Hippocampal formation (tissue), 2 donors: ENCODE measurements around the gene FERMT2.

ENCODE experiments used
- DNase-seq, 2 donors: peaks; one replicate each; lab custom pipeline; 2025; lab: John Stamatoyannopoulos, UW

Gene FERMT2, protein sequence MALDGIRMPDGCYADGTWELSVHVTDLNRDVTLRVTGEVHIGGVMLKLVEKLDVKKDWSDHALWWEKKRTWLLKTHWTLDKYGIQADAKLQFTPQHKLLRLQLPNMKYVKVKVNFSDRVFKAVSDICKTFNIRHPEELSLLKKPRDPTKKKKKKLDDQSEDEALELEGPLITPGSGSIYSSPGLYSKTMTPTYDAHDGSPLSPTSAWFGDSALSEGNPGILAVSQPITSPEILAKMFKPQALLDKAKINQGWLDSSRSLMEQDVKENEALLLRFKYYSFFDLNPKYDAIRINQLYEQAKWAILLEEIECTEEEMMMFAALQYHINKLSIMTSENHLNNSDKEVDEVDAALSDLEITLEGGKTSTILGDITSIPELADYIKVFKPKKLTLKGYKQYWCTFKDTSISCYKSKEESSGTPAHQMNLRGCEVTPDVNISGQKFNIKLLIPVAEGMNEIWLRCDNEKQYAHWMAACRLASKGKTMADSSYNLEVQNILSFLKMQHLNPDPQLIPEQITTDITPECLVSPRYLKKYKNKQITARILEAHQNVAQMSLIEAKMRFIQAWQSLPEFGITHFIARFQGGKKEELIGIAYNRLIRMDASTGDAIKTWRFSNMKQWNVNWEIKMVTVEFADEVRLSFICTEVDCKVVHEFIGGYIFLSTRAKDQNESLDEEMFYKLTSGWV

GRCh38 chr14:52950898-52951680, at the start of gene FERMT2:
FERMT2 (minus strand) TSS chr14:52951050; CDS start chr14:52950568, 482 bp downstream.
- peak; percentile 88 to 92 for DNase-seq

DNA sequence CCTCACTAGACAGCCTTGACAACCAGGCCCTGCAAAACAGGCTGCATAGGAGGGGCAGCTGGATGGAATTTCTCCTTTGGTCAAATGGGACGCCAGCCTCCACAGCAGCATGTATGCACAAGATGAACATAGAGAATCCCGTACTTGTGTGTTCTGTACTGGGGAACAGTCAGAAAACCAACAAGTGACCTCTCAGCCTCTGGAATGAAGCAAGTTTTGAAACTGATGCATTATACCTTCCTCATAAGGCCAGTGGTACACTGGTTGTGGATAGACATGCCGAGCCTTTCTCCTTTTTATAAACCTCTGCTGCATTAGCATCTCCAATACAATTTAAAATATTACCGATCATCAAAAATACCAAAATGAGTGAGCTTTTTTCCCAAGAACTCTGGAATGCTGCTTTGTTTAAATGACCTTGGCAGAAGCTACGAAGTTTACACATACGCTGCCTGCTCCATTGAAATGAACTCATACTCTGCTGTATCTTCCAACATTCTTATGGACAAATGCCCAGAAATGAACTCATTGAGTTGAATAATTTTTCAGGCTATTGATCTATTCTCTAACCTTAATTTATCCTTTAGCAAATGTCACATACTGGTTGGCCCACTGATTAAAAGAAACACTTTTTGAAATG, 47.6 kb upstream of the FERMT2 start:
- DNase-seq: no peak

GRCh38 chr14:52996493-52996892, 45.6 kb upstream of the FERMT2 start:
- no peak for DNase-seq

GRCh38 chr14:52995998-52996397, 45.1 kb upstream of the FERMT2 start:
- no peak for DNase-seq

GRCh38 chr14:52992236-52992870, 41.5 kb upstream of the FERMT2 start:
- DNase-seq: no peak

DNA sequence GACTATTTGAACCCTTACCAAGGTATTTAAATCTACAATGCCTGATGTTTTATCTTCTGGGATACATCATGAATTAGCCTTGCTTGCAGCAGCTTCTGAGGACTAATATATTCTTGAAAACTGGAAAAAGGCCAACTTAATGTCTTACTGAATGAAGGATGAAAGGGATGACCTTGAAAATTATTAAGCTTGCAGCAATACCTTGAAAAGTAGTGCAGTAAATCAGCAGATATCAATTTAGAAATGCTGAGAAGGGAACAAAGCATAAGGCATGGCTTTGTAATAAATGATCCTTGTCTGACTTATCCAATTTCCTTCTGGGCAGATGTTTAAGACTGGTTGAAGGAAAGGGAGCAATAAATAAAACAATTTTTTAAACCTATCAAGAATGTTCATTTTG, 37.3 kb upstream of the FERMT2 start:
- DNase-seq: no peak

DNA sequence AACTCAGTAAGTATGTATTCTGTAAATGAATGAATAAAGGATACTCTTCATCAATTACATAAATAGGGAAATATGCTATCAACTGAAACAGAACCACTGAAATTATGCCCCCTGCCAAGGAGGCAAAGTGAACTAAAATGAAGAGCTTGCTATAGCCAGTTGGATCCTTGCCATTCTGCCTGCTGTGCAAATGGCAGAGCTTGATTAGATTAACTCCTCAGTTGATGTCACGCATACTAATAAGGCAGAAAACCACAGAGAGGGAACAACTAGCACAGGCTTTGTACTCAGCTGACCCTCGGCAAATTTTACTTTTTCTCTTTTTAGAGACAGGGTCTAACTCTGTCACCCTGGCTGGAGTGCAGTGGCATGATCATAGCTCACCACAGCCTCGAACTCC, 36.7 kb upstream of the FERMT2 start:
- DNase-seq: no peak

DNA sequence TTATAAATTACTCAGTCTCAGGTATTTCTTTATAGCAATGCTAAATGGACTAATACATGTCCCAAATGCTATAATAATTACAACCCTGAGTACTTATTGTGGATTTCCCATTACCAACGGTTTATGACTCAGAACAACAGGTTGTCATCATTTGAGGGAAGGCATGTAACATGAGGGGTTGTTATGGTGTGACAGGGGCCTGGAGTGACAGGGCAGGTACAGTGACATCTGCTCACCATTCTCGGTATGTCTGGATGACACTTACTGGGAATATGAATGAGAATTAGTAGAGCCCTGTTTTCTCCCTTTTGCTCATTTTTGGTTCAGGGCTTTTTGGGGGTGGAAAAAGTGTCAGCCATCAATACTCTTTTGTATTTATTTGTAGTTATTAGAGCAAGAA, 36.2 kb upstream of the FERMT2 start:
- DNase-seq: no peak

DNA sequence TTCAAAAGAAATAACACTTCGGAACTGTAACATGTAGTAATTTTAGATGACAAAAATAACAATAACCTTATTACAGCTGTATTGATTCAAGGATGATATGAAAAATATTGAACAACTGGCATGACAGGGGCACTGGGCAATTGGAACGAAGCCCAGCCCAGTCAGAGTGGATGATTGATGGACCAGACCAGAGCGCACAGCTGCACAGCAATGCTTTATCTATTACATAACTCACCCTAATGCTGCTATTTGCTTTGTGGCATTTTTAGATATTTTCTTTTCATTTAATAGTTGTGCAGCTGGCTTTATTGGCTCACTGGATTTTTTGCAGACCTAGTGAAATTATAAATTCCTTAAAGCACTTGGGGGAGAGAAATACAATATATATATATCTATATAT, 26.9 kb upstream of the FERMT2 start:
- no peak for DNase-seq

GRCh38 chr14:52974406-52974805, 23.6 kb upstream of the FERMT2 start:
- DNase-seq: no peak

DNA sequence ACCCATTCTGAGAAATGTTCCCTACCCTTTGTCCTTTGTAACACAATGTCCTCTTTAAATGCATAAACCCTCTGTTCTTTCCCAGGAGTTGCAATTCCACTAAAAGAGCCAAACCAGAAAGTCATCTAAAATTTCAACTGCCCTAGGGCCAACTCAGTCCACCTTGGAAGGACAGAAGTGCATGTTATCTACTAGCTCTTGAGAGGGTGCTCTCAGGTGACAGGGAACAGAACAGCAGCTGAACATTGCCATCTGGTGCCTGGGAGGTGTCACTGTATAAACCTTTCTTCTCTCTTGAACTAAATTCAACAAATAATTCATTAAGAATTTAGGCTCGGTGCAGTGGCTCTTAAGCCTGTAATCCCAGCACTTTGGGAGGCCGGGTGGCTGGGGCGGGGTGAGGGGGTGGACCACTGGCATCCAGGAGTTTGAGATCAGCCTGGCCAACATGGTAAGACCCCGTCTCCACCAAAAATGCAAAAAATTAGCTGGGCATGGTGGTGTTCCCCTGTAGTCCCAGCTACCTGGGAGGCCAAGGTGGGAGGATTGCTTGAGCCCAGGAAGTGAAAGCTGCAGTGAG, 10.3 kb upstream of the FERMT2 start:
- peak; percentile 22 to 31 for DNase-seq

DNA sequence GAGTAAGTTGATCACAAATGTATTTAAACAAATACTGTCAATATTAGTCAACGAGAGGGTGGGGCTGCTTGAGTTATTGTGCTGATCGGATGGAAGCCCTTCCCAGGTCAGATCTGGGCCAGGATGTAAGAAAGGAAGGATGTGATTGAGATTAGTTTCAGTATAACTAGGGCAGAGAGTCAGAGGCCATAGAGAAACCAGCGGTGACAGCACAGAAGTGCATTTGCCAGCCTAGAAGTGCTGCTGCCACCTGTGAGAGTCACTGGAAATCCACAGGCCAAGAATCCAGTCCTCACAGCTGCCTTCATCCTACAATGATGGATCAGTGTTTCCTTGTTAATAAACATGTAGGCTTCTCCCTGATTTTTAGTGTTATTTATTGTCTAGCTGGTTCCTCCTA, 9.8 kb upstream of the FERMT2 start:
- no peak for DNase-seq

GRCh38 chr14:52954346-52955214, 3.7 kb upstream of the FERMT2 start:
- no peak for DNase-seq

DNA sequence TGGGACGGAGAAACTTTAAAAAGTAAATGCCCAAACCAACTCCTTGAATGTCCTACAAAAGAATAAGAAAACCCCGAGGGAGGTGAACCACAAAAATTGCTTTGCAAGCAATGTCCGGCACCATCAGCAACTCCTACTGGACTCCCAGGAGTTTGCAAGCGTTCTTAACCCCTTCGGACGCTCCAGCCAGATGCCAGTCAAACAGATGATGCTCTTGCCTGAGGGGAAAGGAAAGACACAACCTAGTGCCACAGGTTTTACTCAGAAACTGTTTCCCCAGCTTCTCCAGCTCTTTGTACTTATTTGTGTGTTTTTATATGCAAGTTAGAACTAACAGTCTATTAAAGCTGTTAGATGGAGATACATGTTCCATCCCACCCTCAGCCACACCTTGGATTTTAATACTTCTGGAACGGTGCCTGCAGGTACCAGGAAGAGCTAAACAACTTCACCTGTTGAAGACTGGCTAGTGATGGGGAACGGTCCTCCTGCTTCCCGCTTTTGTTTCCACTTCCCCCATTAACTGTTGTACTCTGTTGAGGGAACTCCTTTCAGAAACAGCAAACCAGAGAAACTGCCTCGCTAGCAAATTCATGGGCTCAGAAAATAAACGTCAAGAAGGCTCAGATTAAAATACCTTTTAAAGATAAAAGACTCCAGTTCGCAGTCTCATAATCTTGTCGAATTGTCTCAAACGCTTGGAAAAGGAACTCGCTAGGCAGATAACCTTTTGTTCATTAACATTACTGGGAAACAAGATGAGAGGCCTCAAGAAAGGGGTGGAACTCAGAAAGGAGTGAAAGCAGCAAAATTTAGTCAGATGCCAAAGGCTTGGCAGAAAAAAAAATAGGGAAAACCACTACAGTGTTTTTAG, 1.1 kb upstream of the FERMT2 start:
- peak in 1 of 2 donors; percentile 63 for DNase-seq

DNA sequence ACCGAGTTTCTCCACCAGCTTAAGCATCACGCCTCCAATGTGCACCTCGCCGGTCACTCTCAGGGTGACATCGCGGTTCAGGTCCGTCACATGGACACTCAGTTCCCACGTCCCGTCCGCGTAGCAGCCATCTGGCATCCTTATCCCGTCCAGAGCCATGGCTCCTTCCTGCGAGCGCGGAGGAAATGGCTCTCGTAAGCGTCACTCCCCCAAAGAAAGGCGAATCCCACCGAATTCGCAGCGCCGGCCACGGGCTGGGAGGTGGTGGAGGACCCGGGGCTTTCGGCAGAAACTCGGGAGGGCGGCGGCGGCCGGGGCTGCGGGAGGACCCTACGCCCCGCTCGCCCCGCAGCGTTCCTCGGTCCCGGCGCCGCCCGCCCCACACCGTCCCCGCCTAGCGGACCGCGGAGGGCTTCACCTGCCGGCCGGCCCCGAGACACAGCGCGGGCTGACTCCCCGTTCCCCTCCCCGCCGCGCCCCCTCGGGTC, 396 bp downstream of the FERMT2 start:
- DNase-seq: peak in 1 of 2 donors; percentile 59

- peak in 1 of 2 donors; percentile 55 for DNase-seq
These were observed 990 bp downstream of the FERMT2 start for GRCh38 chr14:52949711-52950409.

DNA sequence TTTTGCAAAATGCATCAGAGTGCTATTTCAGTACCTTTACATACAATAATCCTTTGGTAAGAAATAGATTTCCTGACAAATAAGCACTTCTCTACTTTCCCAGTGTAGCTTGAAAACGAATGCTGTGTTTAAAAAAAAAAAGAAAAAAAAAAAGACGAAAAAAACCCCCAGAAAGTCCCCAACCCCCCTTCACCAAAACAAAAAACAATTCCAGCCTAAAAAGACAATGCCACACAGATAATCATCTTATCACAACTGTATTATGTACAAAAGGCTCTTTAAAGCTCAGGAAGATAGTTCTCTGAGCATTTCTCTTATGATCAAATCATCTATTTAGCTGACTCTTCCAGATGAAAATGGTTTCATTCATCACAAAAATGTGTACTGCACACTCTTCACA, 1.6 kb downstream of the FERMT2 start:
- DNase-seq: peak in 1 of 2 donors; percentile 55

GRCh38 chr14:52948836-52949235, 2.0 kb downstream of the FERMT2 start:
- no peak for DNase-seq
